Measurements from ENCODE around the gene GRB2. TPM values are rescaled to one million over a fixed set of nuclear protein-coding genes. Genes with fewer than 3 reads are reported as not detected.

GRB2 gene
- total RNA-seq, 4 donors from 2014 or later, result 44.9 to 62.6 (median 58.7) TPM

DNA sequence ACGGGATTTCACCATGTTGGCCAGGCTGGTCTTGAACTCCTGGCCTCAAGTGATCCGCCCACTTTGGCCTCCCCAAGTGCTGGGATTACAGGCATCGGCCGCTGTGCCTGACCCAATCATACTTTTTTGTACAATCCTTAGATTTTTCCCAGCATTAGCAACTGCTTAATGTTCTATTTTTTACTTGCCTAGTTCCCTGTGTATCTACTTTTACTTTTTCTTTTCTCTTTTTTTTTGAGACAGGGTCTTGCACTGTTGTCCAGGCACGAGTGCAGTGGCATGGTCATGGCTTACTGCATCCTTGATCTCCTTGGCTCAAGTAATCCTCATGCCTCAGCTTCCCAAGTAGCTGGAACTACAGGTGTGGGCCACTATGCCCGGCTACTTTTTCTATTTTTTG is 9.5 kb downstream of the GRB2 start:
- no peak overlapping the region for H3K4me3 ChIP-seq
- H3K4me1 ChIP-seq, result peaks cover 41% of the 10 kb centered on the region
- no peak for TF ChIP-seq EP300 (IDR thresholded peaks at IDR 0.05)
- TF ChIP-seq POLR2A (IDR thresholded peaks at IDR 0.05), result no peak
- TF ChIP-seq POLR2AphosphoS5 (IDR thresholded peaks at IDR 0.05), result no peak
- TF ChIP-seq, protein P1, sequence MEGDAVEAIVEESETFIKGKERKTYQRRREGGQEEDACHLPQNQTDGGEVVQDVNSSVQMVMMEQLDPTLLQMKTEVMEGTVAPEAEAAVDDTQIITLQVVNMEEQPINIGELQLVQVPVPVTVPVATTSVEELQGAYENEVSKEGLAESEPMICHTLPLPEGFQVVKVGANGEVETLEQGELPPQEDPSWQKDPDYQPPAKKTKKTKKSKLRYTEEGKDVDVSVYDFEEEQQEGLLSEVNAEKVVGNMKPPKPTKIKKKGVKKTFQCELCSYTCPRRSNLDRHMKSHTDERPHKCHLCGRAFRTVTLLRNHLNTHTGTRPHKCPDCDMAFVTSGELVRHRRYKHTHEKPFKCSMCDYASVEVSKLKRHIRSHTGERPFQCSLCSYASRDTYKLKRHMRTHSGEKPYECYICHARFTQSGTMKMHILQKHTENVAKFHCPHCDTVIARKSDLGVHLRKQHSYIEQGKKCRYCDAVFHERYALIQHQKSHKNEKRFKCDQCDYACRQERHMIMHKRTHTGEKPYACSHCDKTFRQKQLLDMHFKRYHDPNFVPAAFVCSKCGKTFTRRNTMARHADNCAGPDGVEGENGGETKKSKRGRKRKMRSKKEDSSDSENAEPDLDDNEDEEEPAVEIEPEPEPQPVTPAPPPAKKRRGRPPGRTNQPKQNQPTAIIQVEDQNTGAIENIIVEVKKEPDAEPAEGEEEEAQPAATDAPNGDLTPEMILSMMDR (IDR thresholded peaks at IDR 0.05), result no peak
- H3K27me3 ChIP-seq, result no peaks in the 10 kb centered on the region
- WGBS, result 81% methylated on average over 6 of the region's 6 CpGs
- H3K27ac ChIP-seq, result no peak overlapping the region
- H3K9me3 ChIP-seq, result no peaks in the 10 kb centered on the region
- no peak for DNase-seq (ENCODE audit: low spot score in 2 of 2)
- no peaks in the 10 kb centered on the region for H3K36me3 ChIP-seq

DNA sequence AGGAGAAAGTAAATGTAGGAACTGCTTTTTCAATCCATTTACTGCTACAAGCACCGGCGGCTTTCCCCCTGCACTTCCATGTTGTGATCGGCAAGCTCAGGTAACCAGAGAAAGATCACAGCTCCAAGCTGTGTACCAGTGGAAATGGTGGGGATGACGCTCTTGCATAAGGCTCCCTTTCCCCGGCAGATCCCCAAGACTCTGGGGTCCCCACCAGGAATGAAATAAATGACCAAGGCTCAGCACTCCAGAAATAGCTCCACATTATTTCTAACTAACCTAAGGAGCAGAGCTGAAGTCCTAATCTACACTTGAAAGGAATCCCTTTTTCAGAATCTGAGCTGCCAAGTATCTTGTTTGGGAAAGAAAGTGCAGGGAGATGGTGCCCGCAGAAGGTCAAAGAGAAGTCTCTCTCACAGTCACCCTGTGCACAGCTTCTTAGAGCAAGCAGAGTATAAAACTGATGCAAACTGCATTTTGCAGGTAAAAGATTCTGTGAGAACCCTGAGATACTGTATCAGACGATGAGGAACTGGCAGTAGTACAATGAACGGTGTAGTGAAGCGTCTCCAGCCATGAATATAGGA is 11.1 kb downstream of the GRB2 start:
- DNase-seq (ENCODE audit: low spot score in 2 of 2), result no peak
- WGBS, result 14% methylated on average over 9 of the region's 9 CpGs
- TF ChIP-seq POLR2A (IDR thresholded peaks at IDR 0.05) (no peak), EP300 (IDR thresholded peaks at IDR 0.05) (no peak), POLR2AphosphoS5 (IDR thresholded peaks at IDR 0.05) (no peak)
- TF ChIP-seq, protein P1 (IDR thresholded peaks at IDR 0.05), result no peak

DNA sequence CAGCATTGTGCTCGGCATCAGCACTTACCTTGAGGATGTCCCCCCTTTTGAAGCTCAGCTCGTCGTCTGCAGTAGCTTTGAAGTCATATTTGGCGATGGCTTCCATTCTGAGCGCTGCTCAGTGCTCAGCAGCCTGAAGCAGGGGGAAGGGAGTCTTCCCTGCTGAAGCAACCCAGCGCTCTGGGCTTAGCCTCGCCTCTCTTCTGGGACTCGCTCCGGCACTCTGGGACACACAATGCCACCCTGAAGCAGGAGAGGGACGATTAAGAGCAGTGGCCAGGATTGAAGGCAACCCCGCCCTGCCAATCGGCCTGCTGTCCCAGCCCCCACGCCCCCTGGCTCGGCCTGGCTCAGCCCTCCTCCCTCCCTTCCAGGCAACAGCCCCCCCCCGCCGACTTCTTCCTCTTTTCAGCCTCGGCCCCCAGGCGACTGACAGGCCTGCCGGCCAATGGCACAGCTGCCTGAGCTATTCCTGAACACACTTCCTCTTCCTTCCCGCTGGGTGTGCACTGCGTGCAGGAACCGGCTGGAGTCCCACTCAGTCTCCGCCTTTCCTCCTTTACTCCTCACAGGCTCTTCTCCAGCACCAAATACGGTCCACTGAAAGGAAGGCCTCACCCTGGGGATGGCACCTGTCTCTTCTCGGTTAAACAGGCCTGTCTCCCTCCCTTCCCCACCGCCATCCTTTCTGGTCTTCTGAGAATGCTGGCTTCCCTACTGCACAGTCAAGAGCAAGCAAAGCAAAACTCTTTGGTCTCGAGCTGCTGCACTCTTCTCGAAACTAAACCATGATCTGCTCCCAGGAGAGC is 11.8 kb downstream of the GRB2 start:
- Histone ChIP-seq H3K27ac (peak overlapping the region; percentile 81), H3K4me3 (peak overlapping the region; percentile 58), H3K36me3 (no peaks in the 10 kb centered on the region), H3K27me3 (no peaks in the 10 kb centered on the region), H3K9me3 (no peaks in the 10 kb centered on the region), H3K4me1 (peaks cover 51% of the 10 kb centered on the region)
- WGBS, result under 1% methylated on average over 24 of the region's 28 CpGs
- DNase-seq (ENCODE audit: low spot score in 2 of 2), result peak; percentile 98
- TF ChIP-seq EP300 (IDR thresholded peaks at IDR 0.05) (no peak), POLR2A (IDR thresholded peaks at IDR 0.05) (no peak), POLR2AphosphoS5 (IDR thresholded peaks at IDR 0.05) (peak in 1 of 3 donors; percentile 32)
- TF ChIP-seq, protein P1 (IDR thresholded peaks at IDR 0.05), result peak in 1 of 2 donors; percentile 17

More for the DNA sequence above, 11.1 kb downstream of the GRB2 start:
- H3K4me3 ChIP-seq, result peak overlapping the region; percentile 58
- no peaks in the 10 kb centered on the region for H3K9me3 ChIP-seq
- no peaks in the 10 kb centered on the region for H3K27me3 ChIP-seq
- H3K36me3 ChIP-seq, result no peaks in the 10 kb centered on the region
- peak overlapping the region; percentile 81 for H3K27ac ChIP-seq
- peaks cover 51% of the 10 kb centered on the region for H3K4me1 ChIP-seq

DNA sequence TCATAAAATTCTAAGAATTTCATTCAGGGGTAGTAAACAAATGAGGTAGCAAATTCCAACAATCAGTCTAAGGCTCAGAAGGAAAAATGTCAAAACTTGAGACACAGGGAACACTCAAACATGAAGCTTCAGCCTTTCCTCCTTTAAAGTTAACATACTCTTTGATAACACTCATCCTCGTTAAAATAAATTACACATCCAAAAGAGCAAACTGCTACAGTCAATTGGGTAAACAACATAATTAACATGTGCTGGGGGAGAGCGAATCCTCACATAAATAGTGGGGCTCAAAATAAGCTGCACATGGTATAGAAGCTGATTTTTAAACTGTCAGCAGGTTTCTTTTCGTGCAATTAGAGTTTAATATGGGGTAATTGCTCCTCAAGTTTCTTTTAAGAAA is 12.9 kb downstream of the GRB2 start:
- no peaks in the 10 kb centered on the region for H3K36me3 ChIP-seq
- TF ChIP-seq POLR2AphosphoS5 (IDR thresholded peaks at IDR 0.05) (no peak), POLR2A (IDR thresholded peaks at IDR 0.05) (no peak), EP300 (IDR thresholded peaks at IDR 0.05) (no peak)
- TF ChIP-seq, protein P1 (IDR thresholded peaks at IDR 0.05), result no peak
- H3K27ac ChIP-seq, result no peak overlapping the region
- peaks cover 51% of the 10 kb centered on the region for H3K4me1 ChIP-seq
- no peak for DNase-seq (ENCODE audit: low spot score in 2 of 2)
- H3K9me3 ChIP-seq, result no peaks in the 10 kb centered on the region
- WGBS, result 53% methylated on average over 3 of the region's 3 CpGs
- no peaks in the 10 kb centered on the region for H3K27me3 ChIP-seq
- peak overlapping the region; percentile 58 for H3K4me3 ChIP-seq

DNA sequence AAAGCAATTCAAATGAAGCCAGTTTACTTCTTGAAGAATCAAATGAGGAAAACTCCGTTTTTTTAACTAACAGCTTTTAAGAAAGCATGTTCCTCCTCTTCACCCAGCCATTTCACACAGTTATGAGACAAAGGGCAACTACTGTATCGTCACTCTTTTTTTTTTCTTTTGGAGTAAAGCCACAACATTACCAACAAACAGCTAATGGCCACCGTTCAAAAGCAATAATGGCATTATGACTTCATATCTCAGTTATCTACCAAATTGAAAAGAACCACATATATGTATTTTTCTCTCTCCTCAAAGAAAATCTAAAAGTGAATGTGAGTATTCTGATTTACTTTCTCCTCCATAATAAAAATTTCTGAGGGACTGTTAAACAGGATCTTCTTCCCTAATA is 14.5 kb downstream of the GRB2 start:
- Histone ChIP-seq H3K4me1 (peaks cover 45% of the 10 kb centered on the region), H3K9me3 (no peaks in the 10 kb centered on the region), H3K27ac (no peak overlapping the region), H3K27me3 (no peaks in the 10 kb centered on the region), H3K4me3 (no peak overlapping the region), H3K36me3 (no peaks in the 10 kb centered on the region)
- WGBS, result 37% methylated on average over 3 of the region's 3 CpGs
- DNase-seq (ENCODE audit: low spot score in 2 of 2), result no peak
- TF ChIP-seq POLR2A (IDR thresholded peaks at IDR 0.05), result no peak
